Thyroid gland (tissue), 4 donors: ENCODE results near the gene HSPA4L. TPM values are rescaled to one million over a fixed set of nuclear protein-coding genes. Genes with fewer than 3 reads are reported as not detected.

Experiments used
- DNase-seq, 2 donors: peaks; one replicate each; pipeline ENCODE4 v3.0.0-alpha.2; 2019
- H3K27ac ChIP-seq, 3 donors: fragments of 200-600 bp; sonication (generic); 1 replicate in 2 of 3; 2 replicates in 1 of 3; pipeline ENCODE4 v1.5.1; 2016 to 2019; ENCODE audit warnings: mild to moderate bottlenecking in 1 of 3, moderate library complexity in 1 of 3
- H3K27me3 ChIP-seq: fragments of 200-600 bp; sonication (generic); one replicate; pipeline ENCODE4 v1.5.1; 2019
- H3K36me3 ChIP-seq, 2 donors: fragments of 200-600 bp; sonication (generic); one replicate each; pipeline ENCODE4 v1.5.1; 2016 to 2019
- H3K4me1 ChIP-seq, 2 donors: fragments of 200-600 bp; sonication (generic); one replicate each; pipeline ENCODE4 v1.5.1; 2017 to 2019
- H3K4me3 ChIP-seq, 3 donors: fragments of 200-600 bp; sonication (generic); replicated peaks in 1 of 3; 1 replicate in 2 of 3; 2 replicates in 1 of 3; pipeline ENCODE4 v1.5.1; 2016; ENCODE audit warnings: mild to moderate bottlenecking in 1 of 3
- H3K9me3 ChIP-seq: fragments of 200-600 bp; sonication (generic); one replicate; pipeline ENCODE4 v1.5.1; 2017
- POLR2A ChIP-seq, 2 donors: fragments of 450-650 bp; IDR thresholded peaks; one replicate each; pipeline ENCODE4 v1.6.1; 2017; ENCODE audit warnings: antibody characterized with exemption in 2 of 2, mild to moderate bottlenecking in 2 of 2, moderate library complexity in 1 of 2
- WGBS, 2 donors: methylation state at CpG; one replicate each; pipeline ENCODE4 v1.1.5; 2017; 5-methylcytosine and 5-hydroxymethylcytosine counted together
- intact Hi-C: fragments of 100-400 bp; cut with DNase I; formaldehyde crosslinking; loops from one replicate; pipeline ENCODE4 v1.15.1; 2023
- total RNA-seq, 4 donors: library from RNA; depleted of rRNA; stranded (reverse); fragments of >200 nt; gene quantifications; one replicate each; pipeline ENCODE4 v1.2.3, GENCODE V29; 2016
- TF ChIP-seq, protein P1 (sequence below), 6 experiments: fragments of 200-600 bp in 3 of 6; fragments of 450-650 bp in 3 of 6; sonication (generic) in 3 of 6; IDR thresholded peaks; one replicate each; pipeline ENCODE4 v1.5.1; 2016 to 2019; ENCODE audit warnings: antibody characterized with exemption in 6 of 6, mild to moderate bottlenecking in 2 of 6, inconsistent platforms in 1 of 6, moderate library complexity in 1 of 6

HSPA4L gene
- total RNA-seq, 4 donors from 2014 or later = 1.7 to 7.8 (median 4.7) TPM

DNA sequence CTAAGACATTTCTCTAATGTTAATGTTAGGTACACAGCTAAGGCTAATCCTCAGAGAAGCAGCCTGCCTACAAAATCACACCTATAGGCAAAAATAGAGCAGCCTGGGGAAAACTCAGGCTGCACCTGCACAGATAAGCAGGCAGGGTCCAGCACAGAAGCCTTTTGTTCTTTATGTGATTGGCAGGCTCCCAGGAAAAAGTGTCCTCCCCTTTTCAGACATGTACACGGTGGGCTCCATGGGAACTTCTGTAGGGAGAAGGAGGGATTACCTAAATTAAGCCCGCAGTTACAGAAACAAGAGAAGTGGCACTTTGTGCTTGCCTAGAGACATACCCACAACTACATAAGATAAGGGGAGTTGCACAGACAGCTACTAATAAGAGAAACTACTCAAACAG is 4.0 kb upstream of the HSPA4L start:
- Histone ChIP-seq H3K36me3 (no peaks in the 10 kb centered on the region), H3K27me3 (no peaks in the 10 kb centered on the region), H3K4me1 (peaks cover 0 to 4% of the 10 kb centered on the region in 2 donors), H3K9me3 (no peaks in the 10 kb centered on the region), H3K27ac (no peak overlapping the region), H3K4me3 (no peak overlapping the region)
- no peak for DNase-seq
- intact Hi-C loops = no loop called here
- no peak for TF ChIP-seq POLR2A (IDR thresholded peaks at IDR 0.05)
- TF ChIP-seq, protein P1, sequence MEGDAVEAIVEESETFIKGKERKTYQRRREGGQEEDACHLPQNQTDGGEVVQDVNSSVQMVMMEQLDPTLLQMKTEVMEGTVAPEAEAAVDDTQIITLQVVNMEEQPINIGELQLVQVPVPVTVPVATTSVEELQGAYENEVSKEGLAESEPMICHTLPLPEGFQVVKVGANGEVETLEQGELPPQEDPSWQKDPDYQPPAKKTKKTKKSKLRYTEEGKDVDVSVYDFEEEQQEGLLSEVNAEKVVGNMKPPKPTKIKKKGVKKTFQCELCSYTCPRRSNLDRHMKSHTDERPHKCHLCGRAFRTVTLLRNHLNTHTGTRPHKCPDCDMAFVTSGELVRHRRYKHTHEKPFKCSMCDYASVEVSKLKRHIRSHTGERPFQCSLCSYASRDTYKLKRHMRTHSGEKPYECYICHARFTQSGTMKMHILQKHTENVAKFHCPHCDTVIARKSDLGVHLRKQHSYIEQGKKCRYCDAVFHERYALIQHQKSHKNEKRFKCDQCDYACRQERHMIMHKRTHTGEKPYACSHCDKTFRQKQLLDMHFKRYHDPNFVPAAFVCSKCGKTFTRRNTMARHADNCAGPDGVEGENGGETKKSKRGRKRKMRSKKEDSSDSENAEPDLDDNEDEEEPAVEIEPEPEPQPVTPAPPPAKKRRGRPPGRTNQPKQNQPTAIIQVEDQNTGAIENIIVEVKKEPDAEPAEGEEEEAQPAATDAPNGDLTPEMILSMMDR (IDR thresholded peaks at IDR 0.05) = no peak
- 17 to 45% methylated on average over 2 of the region's 2 CpGs for WGBS, 2 donors

DNA sequence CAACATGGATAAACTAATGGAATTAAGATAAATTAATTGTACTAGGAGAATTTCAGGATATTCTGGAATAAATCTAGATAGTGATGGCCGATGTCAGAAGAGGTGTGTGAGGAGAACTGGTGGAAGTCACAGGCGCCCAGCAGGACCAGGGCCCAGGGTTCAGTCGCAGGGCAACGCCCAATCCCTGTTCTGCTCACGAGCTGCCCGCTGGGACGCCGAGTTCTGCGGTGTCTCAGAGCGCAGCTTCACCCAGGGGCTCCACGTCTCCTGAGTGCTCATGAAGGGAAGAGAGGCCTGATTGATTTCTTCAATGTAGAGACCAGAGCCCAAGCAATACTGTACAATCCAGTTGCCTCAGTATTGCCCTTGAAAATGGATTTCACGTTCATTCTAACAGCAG is 1.5 kb upstream of the HSPA4L start:
- Histone ChIP-seq H3K36me3 (no peaks in the 10 kb centered on the region), H3K9me3 (no peaks in the 10 kb centered on the region), H3K4me1 (peaks cover 0 to 4% of the 10 kb centered on the region in 2 donors), H3K4me3 (no peak overlapping the region), H3K27me3 (no peaks in the 10 kb centered on the region), H3K27ac (no peak overlapping the region)
- WGBS, 2 donors = 96% methylated on average over 12 of the region's 12 CpGs
- TF ChIP-seq, protein P1 (IDR thresholded peaks at IDR 0.05) = no peak
- no peak for TF ChIP-seq POLR2A (IDR thresholded peaks at IDR 0.05)
- no peak for DNase-seq
- intact Hi-C loops = no loop called here

DNA sequence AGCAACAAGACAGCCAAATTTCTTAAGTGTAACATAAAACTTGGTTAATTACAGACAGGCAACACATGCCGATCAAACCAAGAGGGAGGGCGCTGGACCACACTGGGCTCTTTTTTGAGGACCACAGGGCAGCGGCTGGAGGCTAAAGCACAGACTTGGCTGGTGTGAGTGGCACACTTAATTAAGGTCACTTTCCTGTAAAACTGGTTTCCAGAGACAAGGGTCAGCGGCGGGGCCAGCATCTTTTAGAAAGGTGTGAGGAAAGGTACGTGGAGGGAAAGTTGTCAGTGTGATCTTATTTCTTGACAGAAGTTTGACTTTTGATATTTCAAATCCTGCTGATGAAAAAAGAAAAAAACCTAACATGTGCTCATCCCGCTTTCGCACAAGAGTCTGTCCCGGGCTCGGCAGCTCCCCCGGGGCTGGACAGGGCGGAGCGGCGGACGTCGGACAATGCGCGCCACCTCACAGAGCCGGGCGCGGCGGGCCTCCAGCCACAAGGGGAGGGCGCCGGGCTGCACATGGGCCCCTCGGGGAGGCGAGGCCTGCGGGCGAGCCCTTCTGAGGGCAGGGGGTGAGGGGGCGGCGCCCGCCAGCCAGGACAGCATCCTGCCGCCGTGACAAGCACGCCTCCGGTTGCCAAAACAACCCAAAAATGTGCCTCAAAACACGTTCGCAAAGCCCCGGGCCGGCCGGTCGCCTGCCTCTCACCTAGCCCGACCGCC is 660 bp upstream of the HSPA4L start:
- H3K36me3 ChIP-seq = no peaks in the 10 kb centered on the region
- H3K27ac ChIP-seq = peak overlapping the region in 2 of 3 donors; percentile 39 to 47
- intact Hi-C loops = no loop called here
- H3K9me3 ChIP-seq = no peaks in the 10 kb centered on the region
- H3K4me3 ChIP-seq = peak overlapping the region; percentile 48 to 60 (median 51)
- peaks cover 0 to 4% of the 10 kb centered on the region in 2 donors for H3K4me1 ChIP-seq
- peak; percentile 53 to 55 for DNase-seq
- no peaks in the 10 kb centered on the region for H3K27me3 ChIP-seq
- no peak for TF ChIP-seq POLR2A (IDR thresholded peaks at IDR 0.05)
- TF ChIP-seq, protein P1 (IDR thresholded peaks at IDR 0.05) = no peak
- WGBS, 2 donors = 11 to 23% methylated on average over 18 to 41 of the region's 43 CpGs

DNA sequence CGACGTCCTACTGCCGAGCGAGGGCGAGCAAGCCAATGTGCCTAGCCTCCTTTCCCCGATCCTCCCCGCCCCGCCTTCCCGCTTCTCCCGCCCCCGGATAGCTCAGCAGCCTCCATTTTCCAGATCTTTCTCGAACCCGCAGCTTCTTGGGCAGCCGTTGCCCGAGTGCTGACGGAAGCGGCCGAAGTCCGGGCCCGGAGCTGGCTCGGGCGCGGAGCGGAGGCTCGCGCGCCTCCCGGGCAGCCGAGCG is 172 bp upstream of the HSPA4L start:
- Histone ChIP-seq H3K27me3 (no peaks in the 10 kb centered on the region), H3K27ac (peak overlapping the region in 2 of 3 donors; percentile 39 to 47), H3K36me3 (no peaks in the 10 kb centered on the region), H3K9me3 (no peaks in the 10 kb centered on the region), H3K4me1 (peaks cover 0 to 4% of the 10 kb centered on the region in 2 donors), H3K4me3 (peak overlapping the region; percentile 48 to 60 (median 51))
- TF ChIP-seq POLR2A (IDR thresholded peaks at IDR 0.05) = no peak
- TF ChIP-seq, protein P1 (IDR thresholded peaks at IDR 0.05) = no peak
- peak in 1 of 2 donors; percentile 81 for DNase-seq
- intact Hi-C loops = no loop called here
- 1% methylated on average over 19 of the region's 30 CpGs; no CpG with 5 or more reads in 1 of the 2 donors for WGBS, 2 donors

DNA sequence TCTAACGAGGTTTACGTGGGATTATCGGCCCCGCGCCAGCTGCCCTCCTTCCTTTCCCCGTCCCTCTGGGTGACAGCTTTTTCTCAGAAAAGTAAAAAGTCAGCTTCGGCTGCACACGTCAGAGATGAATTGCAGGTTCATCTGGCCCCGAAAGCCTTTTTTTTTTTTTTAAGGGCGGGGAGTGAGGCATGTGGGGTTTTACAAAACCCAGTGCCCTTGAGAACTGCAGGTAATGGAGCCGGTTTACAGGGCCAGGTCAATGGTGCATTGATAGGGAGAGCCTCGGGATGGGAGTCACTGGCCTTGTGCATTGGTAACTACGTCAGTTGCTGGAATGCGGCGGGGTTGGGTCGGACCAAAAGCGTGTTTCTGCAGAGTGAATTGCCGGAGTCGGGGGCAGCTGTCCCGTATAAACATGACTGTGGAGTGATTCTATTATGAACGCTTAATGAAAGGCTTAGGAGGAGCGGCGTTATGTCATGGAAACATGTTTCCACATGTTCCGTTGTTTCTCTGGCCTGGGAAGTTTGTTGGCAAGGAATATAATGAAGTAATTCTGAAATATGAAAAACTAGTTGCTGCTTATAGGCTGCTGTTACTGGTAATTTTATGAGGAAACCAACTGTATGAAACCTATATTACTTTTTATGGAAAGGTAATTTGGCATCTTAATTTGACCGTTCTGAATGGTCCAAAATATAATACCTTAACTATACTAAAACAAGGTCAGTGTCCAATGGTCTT is 1.1 kb downstream of the HSPA4L start:
- Histone ChIP-seq H3K27ac (peak overlapping the region in 2 of 3 donors; percentile 39 to 47), H3K36me3 (no peaks in the 10 kb centered on the region), H3K27me3 (no peaks in the 10 kb centered on the region), H3K4me1 (peaks cover 0 to 4% of the 10 kb centered on the region in 2 donors), H3K9me3 (no peaks in the 10 kb centered on the region), H3K4me3 (peak overlapping the region; percentile 48 to 51 (median 48))
- 23 to 27% methylated on average over 25 of the region's 25 CpGs for WGBS, 2 donors
- intact Hi-C loops = no loop called here
- DNase-seq = peak; percentile 50 to 56
- TF ChIP-seq, protein P1 (IDR thresholded peaks at IDR 0.05) = no peak
- TF ChIP-seq POLR2A (IDR thresholded peaks at IDR 0.05) = peak in 1 of 2 donors; percentile 21
